Mucosa of rectum (tissue), 2 donors: ENCODE results near the gene TRMT11.
A peak's percentile ranks its signal among the peaks of the same experiment; 100 is the strongest.
"Not testable (repeated sequence)": the region's sequence is repeated elsewhere in the genome, so short reads cannot be mapped to it uniquely, and the experiment has no call there.

ENCODE experiments used
- H3K27ac ChIP-seq, 2 donors: one replicate each; pipeline ENCODE4 v1.7.0; 2013; ENCODE audit warnings: inconsistent platforms in 2 of 2, low read depth in 2 of 2, low read length in 2 of 2
- H3K27me3 ChIP-seq, 2 donors: one replicate each; pipeline ENCODE4 v1.7.0; 2013; ENCODE audit warnings: low read length in 2 of 2; ENCODE audit not compliant: control insufficient read depth in 2 of 2, insufficient read depth in 2 of 2
- H3K36me3 ChIP-seq, 2 donors: one replicate each; pipeline ENCODE4 v1.7.0; 2013; ENCODE audit warnings: low read length in 2 of 2; ENCODE audit not compliant: control insufficient read depth in 2 of 2, insufficient read depth in 2 of 2
- H3K4me1 ChIP-seq, 2 donors: one replicate each; pipeline ENCODE4 v1.7.0; 2013; ENCODE audit warnings: low read length in 2 of 2, mild to moderate bottlenecking in 1 of 2; ENCODE audit not compliant: control insufficient read depth in 2 of 2, insufficient read depth in 2 of 2
- H3K4me3 ChIP-seq, 2 donors: one replicate each; pipeline ENCODE4 v1.7.0; 2013; ENCODE audit warnings: low read length in 2 of 2
- H3K9ac ChIP-seq, 2 donors: one replicate each; pipeline ENCODE4 v1.7.0; 2013; ENCODE audit warnings: low read length in 2 of 2, low read depth in 1 of 2, mild to moderate bottlenecking in 1 of 2
- H3K9me3 ChIP-seq, 2 donors: one replicate each; pipeline ENCODE4 v1.7.0; 2013; ENCODE audit warnings: low read length in 2 of 2; ENCODE audit not compliant: control insufficient read depth in 2 of 2
- donor health status: healthy.
- donor health status: Normal muscosa, but diverticular disease.

TRMT11 gene

DNA sequence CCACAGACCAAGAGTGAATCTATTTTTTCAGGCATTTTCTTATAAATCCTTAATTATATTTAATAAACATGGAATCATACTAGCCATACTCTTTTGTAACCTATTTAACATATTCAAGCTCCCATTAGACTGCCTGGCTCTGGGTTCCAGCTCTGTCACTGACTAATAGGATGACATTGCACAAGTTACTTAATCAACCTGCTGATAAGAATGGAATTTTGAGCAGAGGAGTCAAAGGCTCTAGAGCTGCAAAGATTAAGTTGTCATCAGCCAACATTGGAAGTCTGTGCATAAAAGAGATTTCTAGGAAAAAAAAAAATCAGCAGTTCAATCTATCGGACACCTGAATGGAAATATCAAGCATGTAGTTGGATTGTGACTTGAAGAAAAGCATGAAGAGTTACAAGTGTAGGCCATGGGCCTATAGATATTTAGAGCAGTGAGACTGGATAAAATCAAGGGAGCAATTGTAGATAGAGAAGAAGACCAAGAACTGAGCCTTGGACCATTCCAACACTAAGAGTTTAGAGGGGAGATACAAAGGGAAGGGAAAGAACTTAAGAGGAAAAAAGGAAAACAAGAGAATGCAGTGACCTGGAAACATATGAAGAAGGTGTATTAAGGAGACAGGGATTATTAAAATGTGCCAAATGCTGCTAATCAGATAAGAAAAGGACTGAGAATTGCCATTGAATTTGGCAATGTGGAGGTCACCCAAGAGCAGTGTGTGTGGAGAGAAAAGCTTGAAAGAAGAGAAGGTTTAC, 40.8 kb upstream of the TRMT11 start:
- H3K4me1 ChIP-seq: peaks cover 14 to 27% of the 10 kb centered on the region in 2 donors

GRCh38 chr6:125947615-125948014, 38.7 kb upstream of the TRMT11 start:
- Histone ChIP-seq H3K36me3 (no peaks in the 10 kb centered on the region), H3K4me1 (peaks cover 14 to 23% of the 10 kb centered on the region in 2 donors), H3K27ac (no peak overlapping the region), H3K9me3 (no peaks in the 10 kb centered on the region), H3K4me3 (no peak overlapping the region), H3K9ac (no peak overlapping the region), H3K27me3 (no peaks in the 10 kb centered on the region)

More for the DNA sequence above, 40.8 kb upstream of the TRMT11 start:
- Histone ChIP-seq H3K27me3 (no peaks in the 10 kb centered on the region), H3K27ac (peak overlapping the region; percentile 64 to 77), H3K9ac (no peak overlapping the region), H3K9me3 (no peaks in the 10 kb centered on the region), H3K4me3 (no peak overlapping the region), H3K36me3 (no peaks in the 10 kb centered on the region)

- Histone ChIP-seq H3K4me1 (peaks cover 10 to 15% of the 10 kb centered on the region in 2 donors), H3K9me3 (no peaks in the 10 kb centered on the region), H3K27me3 (no peaks in the 10 kb centered on the region), H3K36me3 (no peaks in the 10 kb centered on the region), H3K9ac (no peak overlapping the region), H3K27ac (no peak overlapping the region), H3K4me3 (no peak overlapping the region)
Observed at GRCh38 chr6:125948455-125948854, 37.9 kb upstream of the TRMT11 start.

DNA sequence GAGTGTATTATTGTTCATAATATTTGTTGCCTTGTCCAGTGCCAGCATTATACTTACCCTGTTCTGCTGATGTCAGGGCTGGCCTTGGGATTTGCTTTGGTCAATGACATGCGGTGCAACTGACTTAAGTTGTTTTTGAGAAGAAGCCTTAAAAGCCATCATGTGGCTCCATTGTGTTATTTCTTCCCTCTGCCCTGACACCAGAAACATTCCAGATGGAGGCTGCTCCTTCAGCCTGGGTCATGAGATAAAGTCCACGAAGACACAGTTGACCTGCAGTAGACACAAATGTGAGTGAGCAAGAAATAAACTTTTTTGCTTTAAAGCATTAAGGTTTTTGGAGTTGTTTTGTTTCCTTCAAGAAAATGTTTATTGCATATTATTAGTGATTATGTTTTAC, 37.3 kb upstream of the TRMT11 start:
- Histone ChIP-seq H3K4me1 (peaks cover 9 to 10% of the 10 kb centered on the region in 2 donors), H3K27ac (no peak overlapping the region), H3K4me3 (no peak overlapping the region), H3K36me3 (no peaks in the 10 kb centered on the region), H3K9ac (no peak overlapping the region), H3K27me3 (no peaks in the 10 kb centered on the region), H3K9me3 (no peaks in the 10 kb centered on the region)

GRCh38 chr6:125950293-125950692, 36.0 kb upstream of the TRMT11 start:
- Histone ChIP-seq H3K4me3 (no peak overlapping the region), H3K36me3 (no peaks in the 10 kb centered on the region), H3K4me1 (peaks cover 0 to 5% of the 10 kb centered on the region in 2 donors), H3K27me3 (no peaks in the 10 kb centered on the region), H3K9me3 (no peaks in the 10 kb centered on the region), H3K27ac (no peak overlapping the region), H3K9ac (no peak overlapping the region)

GRCh38 chr6:125950716-125951115, 35.6 kb upstream of the TRMT11 start:
- H3K9ac ChIP-seq, H3K4me3 ChIP-seq, H3K27me3 ChIP-seq, H3K9me3 ChIP-seq, H3K4me1 ChIP-seq, H3K27ac ChIP-seq, H3K36me3 ChIP-seq: not testable (repeated sequence)

GRCh38 chr6:125951323-125951722, 35.0 kb upstream of the TRMT11 start:
- Histone ChIP-seq H3K4me3 (no peak overlapping the region), H3K4me1 (peaks cover 3 to 4% of the 10 kb centered on the region in 2 donors), H3K27me3 (no peaks in the 10 kb centered on the region), H3K36me3 (no peaks in the 10 kb centered on the region), H3K9me3 (no peaks in the 10 kb centered on the region), H3K27ac (no peak overlapping the region), H3K9ac (no peak overlapping the region)

DNA sequence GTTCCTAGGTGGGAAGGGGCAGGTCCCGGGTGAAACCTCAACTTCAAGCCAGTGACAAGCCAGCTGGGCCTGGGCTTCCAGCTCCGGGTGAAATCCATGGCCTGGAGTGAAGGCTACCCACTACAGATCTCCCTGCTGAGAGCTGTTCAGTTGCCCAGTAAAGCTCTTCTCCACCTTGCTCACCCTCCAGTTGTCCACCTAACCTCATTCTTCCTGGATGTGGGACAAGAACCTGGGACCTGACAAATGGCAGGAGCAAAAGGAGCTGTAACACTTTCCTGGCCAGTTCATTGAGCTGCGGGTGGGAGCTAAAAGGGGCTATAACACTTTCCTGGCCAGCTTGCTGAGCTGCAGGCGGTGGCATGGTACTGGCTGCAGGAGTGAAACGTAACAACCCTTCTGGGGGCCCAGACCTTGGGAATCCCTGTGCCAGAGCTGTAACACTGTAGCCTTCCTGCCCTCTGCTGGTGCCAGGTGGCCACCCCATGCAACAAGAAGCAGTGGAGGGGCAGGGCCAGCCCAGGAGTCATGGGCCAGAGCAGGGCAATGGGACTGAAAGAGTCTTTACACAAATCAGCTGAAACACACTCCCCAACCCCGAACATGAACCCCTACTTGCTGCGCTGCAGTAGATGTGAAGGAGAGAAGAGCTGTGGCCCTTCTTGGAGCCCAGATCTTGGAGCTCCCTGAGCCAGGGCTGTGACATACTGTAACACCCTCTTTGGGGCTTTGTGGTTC, 33.4 kb upstream of the TRMT11 start:
- Histone ChIP-seq H3K4me1 (peaks cover 4 to 8% of the 10 kb centered on the region in 2 donors), H3K27ac (no peak overlapping the region), H3K9ac (no peak overlapping the region), H3K36me3 (no peaks in the 10 kb centered on the region), H3K4me3 (no peak overlapping the region), H3K27me3 (no peaks in the 10 kb centered on the region), H3K9me3 (no peaks in the 10 kb centered on the region)

DNA sequence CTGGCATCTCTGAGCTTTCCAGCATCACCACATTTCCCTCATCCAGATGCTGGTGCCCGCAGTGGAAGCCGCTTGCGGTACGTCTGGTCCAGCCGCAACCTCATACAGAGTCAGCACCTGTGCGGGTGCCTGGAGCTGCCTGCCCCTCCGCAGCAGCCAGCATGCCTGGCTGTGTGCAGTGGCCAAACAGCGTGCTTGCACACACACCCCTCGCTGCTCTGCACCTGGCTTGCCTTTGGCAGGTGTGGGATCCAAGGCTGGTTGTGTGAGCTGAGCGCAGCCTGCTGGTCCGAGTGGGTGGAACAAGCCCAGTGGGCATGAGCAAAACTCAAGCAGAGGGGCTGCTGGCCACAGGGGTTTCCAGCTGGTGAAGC, 32.9 kb upstream of the TRMT11 start:
- no peaks in the 10 kb centered on the region for H3K9me3 ChIP-seq
- H3K4me1 ChIP-seq: peaks cover 7 to 12% of the 10 kb centered on the region in 2 donors
- H3K9ac ChIP-seq: no peak overlapping the region
- no peaks in the 10 kb centered on the region for H3K27me3 ChIP-seq
- no peak overlapping the region for H3K4me3 ChIP-seq
- H3K36me3 ChIP-seq: no peaks in the 10 kb centered on the region
- H3K27ac ChIP-seq: no peak overlapping the region

DNA sequence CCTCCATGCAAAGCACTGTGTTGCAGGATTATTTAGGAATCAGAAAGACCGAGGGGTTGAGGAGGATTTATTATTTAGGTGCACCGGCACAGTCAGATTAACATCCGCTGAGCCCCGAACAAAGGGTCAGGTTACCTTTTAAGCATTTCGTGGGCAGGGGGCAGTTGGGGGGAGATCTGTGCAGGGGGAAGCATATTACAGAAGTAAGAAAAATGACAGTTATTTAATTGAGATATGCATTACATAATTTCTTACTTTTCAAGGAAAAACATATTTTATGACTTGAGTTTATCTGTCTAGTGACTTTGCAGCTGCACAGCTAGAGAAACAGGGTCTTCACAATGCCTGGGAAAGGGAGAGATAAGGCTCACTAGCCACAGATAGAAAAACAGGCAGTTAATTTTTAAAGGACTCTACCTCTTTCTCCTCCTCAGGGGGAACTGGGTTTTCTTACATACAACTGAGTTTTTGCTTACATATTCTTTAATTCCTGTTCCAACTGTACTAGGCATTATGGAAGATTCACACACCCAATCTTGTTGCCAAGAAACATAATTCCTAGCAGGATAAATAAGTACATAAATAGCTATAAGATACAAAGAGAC, 31.5 kb upstream of the TRMT11 start:
- H3K36me3 ChIP-seq: no peaks in the 10 kb centered on the region
- H3K9me3 ChIP-seq: no peaks in the 10 kb centered on the region
- peaks cover 10 to 12% of the 10 kb centered on the region in 2 donors for H3K4me1 ChIP-seq
- no peak overlapping the region for H3K27ac ChIP-seq
- no peak overlapping the region for H3K9ac ChIP-seq
- no peaks in the 10 kb centered on the region for H3K27me3 ChIP-seq
- H3K4me3 ChIP-seq: no peak overlapping the region
